Left lobe of liver (tissue), 2 donors: ENCODE results near the gene C1QTNF1. TPM values are rescaled to one million over a fixed set of nuclear protein-coding genes. Genes with fewer than 3 reads are reported as not detected.

Experiments used
- ATAC-seq: fragments of 200-7000 bp; cut with Tn5 transposase; one replicate; pipeline ENCODE4 v1.9.1; 2020; ENCODE audit warnings: mild to moderate bottlenecking, moderate library complexity
- DNase-seq: peaks from one replicate; pipeline ENCODE4 v3.0.0-alpha.2; 2020; ENCODE audit warnings: low spot score
- total RNA-seq: library from RNA; stranded (reverse); gene quantifications from one replicate; pipeline ENCODE4 v1.2.1, GENCODE V29; 2021
- donor health status: DM: no; HTN: no; CAD: no; lungs with moderate emphysema.
- donor health status: DM: no; HTN: yes; CAD: no.

C1QTNF1 gene
- total RNA-seq, 1 donor from 2014 or later, result 15.5 TPM

DNA sequence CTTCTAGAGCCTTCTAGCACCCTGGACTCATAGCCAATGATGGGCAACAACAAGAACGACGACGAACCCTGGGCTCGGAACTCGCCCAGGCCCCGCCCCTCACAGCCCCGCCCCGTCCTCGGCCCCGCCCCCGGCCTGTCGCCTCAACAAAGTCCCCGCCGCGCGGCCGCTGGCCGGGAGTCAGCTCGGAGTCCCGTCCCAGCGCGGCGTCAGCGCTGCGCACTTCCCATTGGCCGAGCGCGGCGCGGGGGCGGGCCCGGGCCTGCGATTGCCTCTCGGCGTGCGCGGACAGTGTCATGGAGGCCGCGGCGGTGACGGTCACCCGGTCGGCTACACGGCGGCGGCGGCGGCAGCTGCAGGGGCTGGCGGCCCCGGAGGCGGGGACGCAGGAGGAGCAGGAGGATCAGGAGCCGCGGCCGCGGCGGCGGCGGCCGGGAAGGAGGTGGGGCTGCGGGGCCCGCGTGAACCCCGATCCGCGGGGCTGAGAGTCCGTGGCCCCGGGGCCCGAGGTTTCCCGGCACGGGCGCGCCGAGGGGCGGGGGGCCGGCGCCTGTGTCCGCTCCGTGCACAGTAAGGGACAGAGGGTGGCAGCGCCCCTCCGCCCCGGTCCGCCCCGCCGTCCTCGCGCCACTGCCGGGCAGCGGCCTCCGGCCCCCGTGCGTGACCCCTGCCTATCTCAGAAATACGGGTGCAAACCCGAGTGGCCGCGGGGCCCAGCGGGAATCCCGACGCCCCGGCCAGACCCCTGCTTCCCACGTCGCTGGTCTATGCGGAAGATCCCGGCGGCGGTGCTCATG is 50.9 kb downstream of the C1QTNF1 start, which contains the start of gene ENGASE:
Gene ENGASE, plus strand, starts transcription at position 176 of the 797 bp plus-strand sequence. Its CDS starts 121 bp downstream, at position 297.
- DNase-seq, result peak; percentile 96
- peak; percentile 96 for ATAC-seq

GRCh38 chr17:79075446-79075750 is 51.4 kb downstream of the C1QTNF1 start:
- DNase-seq (no peak), ATAC-seq (peak; percentile 11)

DNA sequence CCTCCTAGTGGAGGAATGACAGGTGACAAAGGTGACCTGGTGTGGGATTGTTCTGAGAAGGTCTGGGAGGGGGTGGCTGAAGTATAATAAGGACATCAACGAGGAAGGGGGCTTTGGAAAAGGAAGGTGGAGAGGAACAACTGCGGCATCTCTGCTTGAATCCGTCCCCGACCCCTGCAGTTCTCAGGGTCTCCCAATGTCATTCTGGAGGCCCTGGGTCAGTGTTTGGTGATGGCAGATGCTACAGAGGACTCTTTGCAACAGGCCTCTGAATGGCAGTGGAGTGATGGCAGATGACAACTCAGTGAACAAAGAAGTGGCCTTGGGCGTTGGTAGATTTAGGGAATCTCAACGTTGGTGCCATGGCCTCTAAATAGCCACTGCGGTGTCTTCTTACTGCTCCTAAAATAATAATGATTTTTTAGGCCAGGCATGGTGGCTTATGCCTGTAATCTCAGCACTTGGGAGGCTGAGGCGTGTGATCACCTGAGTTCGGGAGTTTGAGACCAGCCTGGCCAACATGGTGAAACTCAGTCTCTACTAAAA is 52.0 kb downstream of the C1QTNF1 start:
- DNase-seq (no peak), ATAC-seq (no peak)

DNA sequence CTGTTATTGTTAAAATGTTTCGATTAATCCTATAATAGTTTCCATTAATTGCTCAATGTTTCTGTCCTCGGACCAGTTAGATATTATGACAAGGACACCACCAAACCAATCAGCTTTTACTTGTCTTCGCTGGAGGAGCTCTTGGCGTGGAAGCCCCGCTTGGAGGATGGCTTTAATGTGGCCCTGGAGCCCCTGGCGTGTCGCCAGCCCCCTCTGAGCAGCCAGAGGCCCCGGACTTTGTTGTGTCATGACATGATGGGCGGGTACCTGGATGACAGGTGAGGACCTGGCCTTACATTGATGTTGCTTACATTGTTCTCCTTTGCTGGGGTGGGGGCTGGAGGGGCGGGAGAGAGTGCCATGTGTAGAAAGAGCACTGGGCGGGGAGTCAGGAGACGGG is 53.6 kb downstream of the C1QTNF1 start:
- DNase-seq (no peak), ATAC-seq (no peak)

DNA sequence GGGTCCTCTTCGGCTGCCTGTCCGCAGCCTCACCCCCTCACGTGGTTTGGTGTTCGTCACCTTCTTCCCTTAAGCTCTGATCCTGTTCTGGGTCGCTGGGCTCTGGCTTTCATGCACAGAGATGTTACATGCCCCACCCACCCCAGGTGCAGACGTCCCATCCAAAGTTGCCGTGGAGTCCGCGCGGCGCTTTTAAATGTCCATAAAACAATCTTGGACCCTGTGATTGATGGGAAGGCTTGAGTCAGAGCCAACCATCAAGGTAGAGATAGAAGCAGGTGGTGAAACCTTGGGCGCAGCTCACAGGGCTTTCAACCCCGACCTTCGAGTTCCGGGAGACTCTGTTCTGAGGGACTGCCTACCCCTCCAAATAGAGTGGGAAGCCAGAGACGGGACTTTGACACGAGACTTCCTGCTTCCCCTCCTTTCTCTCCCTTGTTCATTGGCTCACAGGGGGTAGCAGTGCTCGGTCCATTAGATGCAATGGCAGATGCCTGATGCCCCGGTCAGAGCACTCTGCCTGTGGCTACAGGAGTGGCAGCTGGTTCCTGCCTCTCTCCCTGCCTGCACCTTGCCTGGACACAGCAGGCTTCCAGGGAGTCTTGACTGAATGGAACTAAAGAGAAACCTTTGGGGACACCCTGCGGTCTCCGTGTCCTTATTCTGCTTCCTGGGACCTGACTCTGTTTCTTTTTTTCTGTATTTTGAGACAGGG is 54.7 kb downstream of the C1QTNF1 start:
- DNase-seq (no peak), ATAC-seq (no peak)

GRCh38 chr17:79079421-79080200 is 55.6 kb downstream of the C1QTNF1 start:
- no peak for DNase-seq

DNA sequence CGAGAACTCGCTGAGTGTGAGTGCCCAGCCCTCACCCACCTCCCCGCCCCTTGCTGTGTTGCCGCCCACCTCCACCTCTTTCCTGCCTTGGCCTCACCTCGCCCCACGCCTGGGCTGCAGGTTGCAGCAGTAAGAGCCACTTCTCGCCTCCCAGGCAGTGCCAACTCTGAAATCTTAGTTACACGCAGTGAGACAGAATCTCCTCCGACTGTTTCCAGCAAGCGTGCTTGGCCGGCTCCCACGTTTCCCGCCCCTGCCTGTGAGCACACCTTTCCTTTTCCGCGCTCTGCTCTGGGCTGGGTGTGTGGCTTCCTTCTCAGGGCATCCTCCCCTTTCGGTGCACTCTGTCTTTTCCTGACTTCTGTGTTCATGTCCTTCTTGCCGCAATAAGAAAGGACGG is 56.4 kb downstream of the C1QTNF1 start:
- no peak for ATAC-seq
- no peak for DNase-seq

More at GRCh38 chr17:79079421-79080200, 55.6 kb downstream of the C1QTNF1 start:
- no peak for ATAC-seq

- ATAC-seq (no peak), DNase-seq (no peak)
Measured at GRCh38 chr17:79080761-79081290, 56.9 kb downstream of the C1QTNF1 start.

- DNase-seq (no peak), ATAC-seq (no peak)
Measured at GRCh38 chr17:79081571-79082276, 57.8 kb downstream of the C1QTNF1 start.

DNA sequence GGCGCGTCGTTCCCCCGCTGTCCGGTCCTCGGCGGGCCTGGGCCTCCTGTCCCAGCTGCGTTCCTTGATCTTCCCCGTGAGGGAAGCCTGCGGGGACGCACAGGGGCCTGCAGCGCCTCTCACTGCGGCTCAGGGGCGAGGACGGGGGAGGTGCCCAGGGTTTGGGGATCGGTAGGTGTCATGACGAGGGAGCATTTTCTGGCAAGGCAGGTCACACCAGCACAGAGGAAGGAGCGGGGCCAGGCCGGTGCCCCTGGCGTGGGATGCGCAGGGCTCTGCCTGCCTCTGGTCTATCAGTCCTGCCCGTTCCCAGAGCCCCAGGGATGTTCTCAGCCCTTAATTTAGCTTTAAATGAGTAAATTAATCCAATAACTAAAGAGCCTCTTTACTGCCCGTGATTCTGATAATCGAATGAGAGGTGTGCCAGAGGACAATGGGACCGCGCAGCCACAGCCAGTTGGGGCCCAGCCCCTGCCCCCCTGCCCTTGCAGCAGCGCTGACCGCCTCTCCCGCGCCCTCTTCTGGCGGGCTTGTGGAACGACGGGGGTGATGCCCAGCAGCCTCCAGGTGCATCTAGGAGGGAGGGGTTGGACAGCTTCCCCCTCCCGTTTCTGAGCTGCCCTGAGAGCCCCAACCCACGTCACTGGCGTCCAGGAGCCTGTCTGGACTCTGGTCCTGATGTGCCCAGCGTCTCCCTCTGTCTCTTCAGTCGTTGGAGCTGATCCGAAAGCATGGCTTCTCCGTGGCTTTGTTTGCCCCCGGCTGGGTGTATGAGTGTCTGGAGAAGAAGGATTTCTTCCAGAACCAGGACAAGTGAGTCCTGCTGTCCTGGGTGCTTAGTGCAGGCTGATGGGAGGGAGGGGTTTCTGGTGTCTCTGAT is 58.6 kb downstream of the C1QTNF1 start:
- peak; percentile 60 for ATAC-seq
- no peak for DNase-seq

GRCh38 chr17:79083191-79083971 is 59.4 kb downstream of the C1QTNF1 start:
- DNase-seq (no peak), ATAC-seq (no peak)

GRCh38 chr17:79084291-79085153 is 60.6 kb downstream of the C1QTNF1 start:
- DNase-seq (no peak), ATAC-seq (no peak)

DNA sequence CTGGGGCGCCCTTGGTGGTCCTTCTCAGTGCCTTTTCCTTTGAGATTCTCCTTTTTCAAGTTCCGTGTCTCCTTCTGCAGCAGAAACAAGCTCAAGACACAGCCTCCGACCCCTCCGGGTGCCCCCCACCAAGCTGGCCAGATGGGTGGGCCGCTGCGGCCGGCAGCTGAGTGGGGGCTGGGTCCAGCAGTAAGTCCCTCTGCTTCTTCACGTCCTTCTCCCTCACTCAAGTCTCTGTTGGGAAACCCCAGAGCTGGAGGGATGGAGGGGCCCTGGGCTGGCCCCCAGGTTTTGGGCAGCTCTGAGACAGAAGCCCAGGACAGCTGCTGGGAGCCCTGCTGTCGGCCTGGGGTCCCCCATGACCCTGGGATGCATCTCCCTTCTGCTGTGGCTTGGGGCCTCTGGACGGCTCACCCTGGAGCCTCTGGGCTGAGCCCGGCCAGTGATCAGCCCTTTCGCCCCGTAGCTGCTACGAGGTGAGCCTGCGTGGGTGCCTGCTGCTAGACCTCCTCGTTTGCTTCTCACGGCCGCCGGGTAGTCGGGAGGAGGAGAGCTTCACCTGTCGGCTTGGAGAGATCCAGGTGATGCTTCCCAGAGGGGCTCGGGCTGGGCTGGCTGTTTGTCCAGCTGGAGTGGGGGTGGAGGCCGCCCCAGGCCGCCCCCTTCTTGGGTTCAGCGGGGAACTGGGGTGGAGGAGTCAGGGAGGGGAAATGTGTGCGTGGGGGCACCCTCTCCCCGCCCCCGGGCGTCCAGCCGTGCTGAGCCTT is 61.4 kb downstream of the C1QTNF1 start:
- ATAC-seq (no peak), DNase-seq (no peak)

GRCh38 chr17:79085921-79086551 is 62.1 kb downstream of the C1QTNF1 start:
- no peak for ATAC-seq
- no peak for DNase-seq

DNA sequence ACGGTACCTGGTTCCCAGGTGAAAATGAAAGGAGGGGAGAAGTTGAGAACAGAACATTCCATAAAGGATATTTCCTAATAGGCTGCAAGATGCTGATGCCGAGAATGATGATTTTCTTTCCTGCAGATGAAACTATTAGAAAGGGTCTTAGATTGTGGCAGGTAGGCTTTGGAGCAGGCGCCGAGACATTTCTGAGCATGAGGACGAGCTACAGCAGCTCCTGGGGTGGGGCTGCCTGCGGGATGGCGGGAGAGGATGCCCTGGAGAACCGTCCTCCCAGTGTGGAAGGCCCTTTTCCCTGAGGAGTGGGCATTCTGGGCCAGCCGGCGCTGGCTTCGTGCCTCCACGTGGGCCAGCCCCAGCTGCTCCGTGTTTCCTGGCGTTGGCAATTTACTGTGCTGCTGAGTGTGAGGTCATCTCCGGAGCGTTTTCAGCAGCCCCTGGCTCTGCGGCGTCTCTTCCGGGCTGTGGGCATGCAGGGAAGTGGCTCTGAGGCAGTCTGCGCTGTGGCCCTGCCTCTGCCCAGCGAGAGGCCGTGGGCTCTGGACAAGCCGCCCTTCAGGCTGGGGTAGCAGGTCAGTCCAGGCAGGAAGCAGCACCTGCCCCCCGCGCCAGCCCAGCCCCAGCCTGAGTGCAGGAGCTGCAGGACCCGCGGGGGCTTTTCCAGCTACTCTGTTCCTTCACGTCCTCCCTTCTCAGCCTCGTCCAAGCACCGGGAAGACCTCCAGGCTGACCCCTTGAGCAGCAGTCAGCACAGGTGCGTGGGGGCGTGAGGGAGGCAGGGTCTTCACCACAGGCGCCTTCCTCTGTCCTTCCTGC is 62.8 kb downstream of the C1QTNF1 start:
- peak; percentile 6 for ATAC-seq

More for the DNA sequence above, 62.8 kb downstream of the C1QTNF1 start:
- no peak for DNase-seq
